GM18909 (cell line): ENCODE measurements around the gene PLXNA4.

Experiments used
- ATAC-seq: cut with Tn5 transposase; IDR thresholded peaks from one replicate; pipeline ENCODE4 v1.9.1; 2021; ENCODE audit warnings: mild to moderate bottlenecking; ENCODE audit not compliant: unreplicated experiment, poor library complexity

PLXNA4 gene

DNA sequence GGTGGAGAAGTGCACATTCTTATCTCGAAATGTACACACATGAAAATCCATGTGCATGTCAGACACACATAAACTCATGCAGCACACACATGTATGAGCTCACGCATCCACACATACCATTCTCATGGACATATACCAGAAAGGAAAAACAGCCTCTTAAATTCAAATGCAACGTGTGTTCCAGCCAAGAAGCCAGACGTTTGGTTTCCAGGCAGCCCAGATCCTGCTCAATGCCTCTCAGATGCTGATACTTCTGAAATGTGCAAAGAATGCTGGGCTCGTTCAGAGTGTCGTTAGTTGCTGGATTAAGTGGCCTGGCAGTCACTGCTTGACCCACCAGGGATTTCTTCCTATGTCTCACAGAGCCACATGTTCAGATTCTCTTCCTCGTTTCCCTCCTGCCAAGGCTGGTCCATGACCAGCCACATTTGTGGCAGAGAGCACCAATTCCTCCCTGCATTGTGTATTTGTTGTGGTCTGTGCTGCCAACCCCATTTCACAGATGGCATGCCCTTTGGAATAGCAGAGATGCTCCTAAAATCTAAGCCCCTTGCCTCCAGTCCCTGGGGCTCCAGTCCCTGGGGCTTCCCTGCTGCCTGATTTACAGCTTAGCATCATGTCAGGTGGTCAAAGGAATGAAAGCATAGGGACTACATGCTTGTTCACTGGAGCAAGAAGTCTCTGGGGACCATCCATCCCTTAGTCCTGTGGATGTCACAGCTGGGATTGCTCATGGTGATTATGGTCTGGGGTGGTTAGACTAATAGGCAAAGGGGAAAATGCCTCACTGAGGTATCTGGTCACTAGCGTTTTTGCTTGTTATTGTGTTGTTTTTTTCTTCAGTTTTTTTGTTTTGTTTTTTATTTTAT, 426.6 kb downstream of the PLXNA4 start:
- ATAC-seq: no peak

DNA sequence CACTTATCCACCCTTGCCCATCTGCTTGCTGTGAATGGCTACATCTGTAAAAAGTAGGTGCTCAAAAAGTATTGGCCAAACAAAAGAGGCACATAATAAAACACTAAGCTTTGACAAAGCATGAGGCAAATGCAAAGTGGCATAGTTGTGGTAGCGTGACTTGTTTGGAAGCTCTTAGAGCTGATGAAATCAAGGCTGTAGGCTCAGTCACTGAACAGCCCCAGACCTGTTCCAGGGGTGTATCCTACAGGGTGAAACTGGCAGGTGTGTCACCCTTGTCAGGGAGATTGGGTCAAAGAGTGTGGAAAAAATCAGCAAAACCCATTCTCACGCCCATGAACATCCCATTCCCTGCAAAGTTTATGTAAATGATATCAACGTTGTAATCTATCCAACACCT, 427.4 kb downstream of the PLXNA4 start:
- no peak for ATAC-seq

- no peak for ATAC-seq
These were observed 430.8 kb downstream of the PLXNA4 start for GRCh38 chr7:132145466-132145865.

DNA sequence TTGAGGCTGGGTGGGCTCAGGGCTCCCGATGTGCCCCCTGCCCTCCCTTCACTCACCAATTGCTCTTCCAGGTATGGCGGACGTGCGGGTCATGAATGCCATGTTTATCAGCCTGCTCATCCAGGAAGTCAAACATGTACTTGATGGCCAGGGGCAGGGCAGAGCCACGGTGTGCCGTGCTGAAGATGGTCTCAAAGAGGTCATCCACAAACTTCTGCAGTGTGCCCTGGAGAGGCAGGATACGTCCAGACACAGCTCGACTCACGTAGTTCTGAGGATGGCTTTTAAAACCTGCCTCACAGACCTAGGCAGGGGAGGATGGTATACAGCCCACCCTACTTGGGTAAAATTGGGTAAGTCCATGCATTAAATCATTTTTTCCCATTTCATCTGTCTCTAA, 431.2 kb downstream of the PLXNA4 start:
- ATAC-seq: no peak

- ATAC-seq: no peak
These were observed 434.3 kb downstream of the PLXNA4 start for GRCh38 chr7:132142006-132142405.

- ATAC-seq: no peak
These were observed 435.2 kb downstream of the PLXNA4 start for GRCh38 chr7:132141109-132141508.

DNA sequence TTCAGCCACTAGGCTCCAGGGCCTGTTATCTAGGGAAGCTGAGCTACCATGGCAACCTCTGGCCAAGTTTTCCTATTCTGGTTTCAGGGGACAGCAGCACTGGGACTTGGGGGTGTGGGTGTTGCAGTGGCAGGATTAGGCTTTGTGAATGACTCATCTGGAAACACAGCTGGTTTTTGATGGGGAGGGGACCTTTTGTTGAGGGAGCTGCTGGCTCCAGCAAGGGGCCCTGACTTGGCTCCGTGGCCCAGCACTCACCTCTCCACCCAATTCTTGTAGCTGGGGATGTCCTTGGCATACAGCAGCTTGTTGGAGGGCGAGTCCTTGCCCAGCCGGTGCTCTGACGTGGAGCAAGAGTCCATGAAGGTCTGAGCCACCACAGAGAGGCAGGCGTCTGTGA, 435.9 kb downstream of the PLXNA4 start:
- ATAC-seq: no peak

GRCh38 chr7:132138817-132139216, 437.5 kb downstream of the PLXNA4 start:
- no peak for ATAC-seq

DNA sequence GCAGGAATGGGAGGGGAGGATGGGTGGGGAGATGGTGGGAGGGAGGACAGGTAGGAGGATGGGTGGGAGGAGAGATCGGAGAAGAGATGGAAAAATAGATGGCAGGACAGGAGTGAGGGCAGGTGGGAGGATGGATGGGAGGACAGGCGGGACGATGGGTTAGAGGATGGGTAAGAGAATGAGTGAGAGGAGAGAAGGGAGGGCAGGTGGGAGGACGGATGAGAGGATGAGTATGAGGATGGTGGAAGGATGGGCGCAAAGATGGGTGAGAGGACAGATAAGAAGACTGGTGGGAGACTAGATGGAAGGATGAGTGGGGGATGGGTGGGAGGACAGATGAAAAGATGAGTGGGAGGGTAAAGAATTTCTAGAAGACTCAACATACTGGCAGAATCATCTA, 438.6 kb downstream of the PLXNA4 start:
- ATAC-seq: no peak

DNA sequence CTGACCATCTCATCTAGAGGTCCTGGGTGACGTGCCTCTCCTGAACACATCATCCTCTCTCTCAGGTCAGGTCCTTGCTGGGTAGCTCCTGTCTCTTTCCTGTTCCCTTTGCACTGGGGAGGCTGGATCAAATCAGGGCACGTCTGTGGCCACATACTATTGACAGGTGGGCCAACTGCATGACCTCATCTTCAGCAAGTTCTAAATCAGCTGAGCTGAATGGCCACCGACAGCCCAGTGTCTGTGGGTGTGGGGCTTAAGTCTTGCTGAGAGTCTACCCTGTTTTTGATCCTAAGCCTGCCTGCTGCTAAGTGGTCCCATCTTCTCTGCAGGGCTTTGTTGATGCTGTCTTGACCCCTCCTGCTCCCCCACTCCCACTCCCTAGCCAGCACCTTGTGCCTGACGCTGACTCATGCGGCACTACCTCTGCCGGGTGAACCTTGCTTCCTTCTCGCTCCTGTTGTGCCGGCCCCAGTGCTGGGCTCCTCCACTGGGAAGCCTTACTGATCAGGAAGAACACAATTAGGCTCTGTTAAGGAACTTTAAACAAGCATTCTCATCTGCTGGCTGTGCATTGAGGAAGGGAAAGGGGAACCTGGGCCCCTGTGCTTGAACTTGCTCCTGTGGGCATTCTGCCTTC, 440.4 kb downstream of the PLXNA4 start:
- ATAC-seq: no peak

- ATAC-seq: no peak
These were observed 441.3 kb downstream of the PLXNA4 start for GRCh38 chr7:132134814-132135445.

DNA sequence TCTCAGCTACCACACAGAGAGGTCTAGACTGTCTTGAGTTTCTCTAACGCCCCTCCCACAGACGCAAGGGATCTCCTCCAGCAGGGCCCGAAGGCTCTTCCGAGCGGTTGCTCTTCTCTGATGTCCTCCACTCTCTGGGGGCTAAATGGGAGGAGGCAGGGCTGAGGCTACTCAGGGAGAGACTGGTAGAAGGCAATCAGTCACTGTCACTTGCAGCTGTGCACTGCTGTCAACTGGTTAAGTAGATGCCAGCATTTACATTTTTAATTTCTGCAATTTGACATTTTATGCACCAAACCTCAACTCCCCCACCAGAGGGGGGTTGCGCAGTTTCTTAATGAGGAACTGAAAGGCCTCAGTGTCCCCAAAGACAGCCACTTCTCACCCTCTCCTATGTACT, 442.8 kb downstream of the PLXNA4 start:
- no peak for ATAC-seq

- ATAC-seq: no peak
These were observed 445.1 kb downstream of the PLXNA4 start for GRCh38 chr7:132131196-132131595.

DNA sequence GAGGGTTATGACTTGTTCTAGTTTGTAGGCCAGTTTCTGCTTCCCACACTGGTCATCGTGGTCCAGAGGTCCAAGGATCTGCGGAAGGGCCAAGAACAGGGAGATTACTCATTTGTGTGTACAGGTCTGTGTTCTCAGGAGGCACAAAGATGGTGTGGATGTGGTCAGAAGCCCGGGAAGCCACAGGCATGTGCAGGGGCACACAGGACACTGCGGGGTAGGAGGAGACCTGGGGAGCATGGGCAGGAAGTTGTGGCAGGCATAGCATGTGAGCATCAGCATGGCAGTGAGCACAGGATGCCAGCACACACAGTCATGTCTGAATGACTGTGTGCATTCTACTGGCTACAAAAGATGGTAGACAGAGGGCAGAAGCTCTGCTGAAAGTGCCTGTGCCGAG, 445.8 kb downstream of the PLXNA4 start:
- ATAC-seq: no peak

DNA sequence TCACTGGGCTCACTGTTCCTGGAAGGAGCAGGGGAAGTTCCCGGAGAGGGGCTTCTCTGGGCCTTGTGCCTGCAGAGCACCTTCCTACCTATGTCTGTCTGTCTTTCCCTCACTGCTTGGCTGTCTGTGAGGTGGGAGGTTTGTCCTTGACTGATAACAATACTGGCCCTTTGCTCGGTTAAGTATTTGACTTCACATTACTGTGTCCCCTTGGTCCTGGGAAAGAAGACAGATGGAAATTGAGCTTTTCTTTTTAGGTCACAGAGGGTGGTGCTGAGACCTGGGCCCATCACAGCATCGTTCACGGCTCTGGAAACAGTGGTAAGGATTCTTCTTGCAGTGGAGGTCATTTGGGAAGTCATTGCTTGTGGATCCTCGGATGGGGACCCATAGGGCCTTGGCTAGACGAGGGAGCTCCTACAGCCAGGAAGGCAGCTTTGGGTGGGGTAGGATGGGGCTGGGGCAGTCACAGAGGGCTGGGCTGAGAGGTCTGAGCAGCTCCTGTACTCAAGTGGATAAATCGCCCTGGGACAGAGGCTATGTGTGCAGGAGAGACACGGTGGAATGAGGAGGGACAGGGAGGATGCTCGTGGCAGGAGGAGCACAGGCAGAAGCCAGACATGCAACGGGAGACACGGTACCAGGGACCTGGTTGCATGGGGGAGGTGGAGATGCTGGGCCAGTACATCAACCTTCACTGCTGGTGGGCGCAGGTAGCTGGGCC, 450.2 kb downstream of the PLXNA4 start:
- no peak for ATAC-seq

GRCh38 chr7:132125096-132125495, 451.2 kb downstream of the PLXNA4 start:
- no peak for ATAC-seq

DNA sequence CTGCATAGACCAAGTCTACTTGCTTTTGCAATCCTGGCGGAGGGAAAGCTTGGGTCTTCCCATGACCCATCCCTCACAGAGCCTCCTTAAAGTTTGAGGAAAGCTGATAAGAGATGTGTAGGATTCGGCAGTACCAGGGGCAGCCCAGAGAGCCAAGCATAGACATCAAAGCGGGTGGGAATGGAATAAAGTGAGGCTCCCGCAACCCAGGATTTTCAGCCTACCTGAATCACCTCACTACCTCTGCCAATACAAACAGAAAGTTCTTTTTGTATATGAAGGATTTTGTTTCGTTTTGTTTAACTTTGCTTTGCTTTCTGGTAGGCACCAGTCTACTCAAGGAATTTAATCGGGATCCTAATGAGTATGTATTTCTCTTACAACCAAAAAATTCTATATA, 451.7 kb downstream of the PLXNA4 start:
- no peak for ATAC-seq

DNA sequence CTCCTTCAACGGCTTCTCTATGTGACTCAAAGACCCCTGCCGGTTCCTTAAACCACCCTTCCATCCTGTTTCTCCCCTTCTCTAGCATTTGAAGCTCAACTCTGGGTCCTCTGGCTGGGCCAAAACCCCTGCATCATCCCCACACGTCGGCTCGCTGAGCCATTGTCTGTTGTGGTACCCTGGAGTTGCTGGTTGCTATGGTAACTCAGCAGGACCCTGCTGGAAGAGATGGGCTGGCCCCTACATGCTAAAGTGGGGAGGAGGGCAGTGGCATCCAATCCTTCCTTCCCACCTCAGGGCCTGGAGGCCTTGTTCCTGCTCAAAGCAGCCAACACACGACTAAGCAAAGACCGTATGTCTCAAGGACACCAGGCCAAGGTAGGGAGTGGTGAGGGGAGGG, 452.5 kb downstream of the PLXNA4 start:
- no peak for ATAC-seq

DNA sequence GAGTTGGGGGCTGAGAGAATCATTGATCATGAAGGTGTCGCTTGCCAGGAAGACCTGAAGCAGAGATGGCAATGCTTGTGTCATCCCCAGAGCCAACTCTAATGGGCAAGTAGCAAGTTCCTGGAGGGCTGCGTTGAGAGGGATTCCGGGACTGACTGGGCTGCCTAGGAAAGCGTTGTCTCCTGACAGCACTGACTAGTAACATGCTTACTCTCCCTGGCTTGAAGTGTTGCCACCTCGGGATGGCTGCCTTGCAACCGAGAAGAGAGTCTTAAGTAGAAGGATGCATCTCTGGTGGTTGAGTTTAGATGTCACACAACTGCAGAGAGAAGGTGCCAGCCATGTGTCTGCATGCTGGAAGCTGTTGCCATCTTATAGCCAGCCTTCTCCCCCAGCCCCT, 453.4 kb downstream of the PLXNA4 start:
- no peak for ATAC-seq

GRCh38 chr7:132121987-132122386, 454.3 kb downstream of the PLXNA4 start:
- ATAC-seq: no peak

DNA sequence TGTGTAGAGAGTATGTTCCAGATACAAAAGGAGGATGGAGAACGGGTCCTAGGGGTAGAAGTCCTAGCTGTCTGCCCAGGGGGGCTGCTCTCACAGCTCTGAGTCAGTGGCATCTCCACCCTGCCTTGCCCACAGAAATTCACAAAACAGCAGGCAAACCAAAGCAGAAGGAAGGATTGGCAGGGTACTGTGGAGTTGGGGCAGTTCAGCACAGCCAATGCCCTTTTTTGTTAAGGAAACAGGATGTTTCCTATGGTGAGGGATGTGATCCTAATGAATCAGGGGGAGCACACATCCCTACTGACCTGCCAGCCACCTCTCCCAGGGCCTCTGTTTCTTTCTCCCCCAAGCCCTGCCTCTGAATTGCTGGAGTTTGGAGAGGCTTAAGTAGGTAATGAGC, 457.6 kb downstream of the PLXNA4 start:
- ATAC-seq: no peak
